Femur (tissue), 1 donor: Measurements from ENCODE around the gene RASSF10.
"Not testable (repeated sequence)": the region's sequence is repeated elsewhere in the genome, so short reads cannot be mapped to it uniquely, and the experiment has no call there.

Experiments used
- DNase-seq: peaks from one replicate; pipeline ENCODE4 v3.0.0-alpha.2; 2017

RASSF10 gene

DNA sequence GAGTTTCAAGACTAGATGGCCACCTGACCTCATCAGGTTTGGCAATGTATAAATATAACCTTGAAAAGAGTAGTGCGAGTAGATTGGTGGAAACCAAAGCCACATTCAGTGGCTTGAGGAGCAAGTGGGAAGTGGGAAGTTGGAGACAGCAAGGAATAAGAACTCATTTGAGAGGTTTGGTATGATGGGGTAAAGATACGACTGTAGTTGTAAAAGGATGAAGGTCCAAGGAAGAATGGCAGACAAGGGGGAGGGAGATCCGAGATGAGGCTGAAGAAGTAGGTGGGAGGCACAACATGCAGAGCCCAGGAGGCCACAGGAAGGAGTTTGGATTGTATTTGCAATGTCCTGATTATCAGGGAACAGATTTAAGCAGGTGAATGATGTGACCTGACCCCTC is 20.8 kb downstream of the RASSF10 start:
- no peak for DNase-seq

DNA sequence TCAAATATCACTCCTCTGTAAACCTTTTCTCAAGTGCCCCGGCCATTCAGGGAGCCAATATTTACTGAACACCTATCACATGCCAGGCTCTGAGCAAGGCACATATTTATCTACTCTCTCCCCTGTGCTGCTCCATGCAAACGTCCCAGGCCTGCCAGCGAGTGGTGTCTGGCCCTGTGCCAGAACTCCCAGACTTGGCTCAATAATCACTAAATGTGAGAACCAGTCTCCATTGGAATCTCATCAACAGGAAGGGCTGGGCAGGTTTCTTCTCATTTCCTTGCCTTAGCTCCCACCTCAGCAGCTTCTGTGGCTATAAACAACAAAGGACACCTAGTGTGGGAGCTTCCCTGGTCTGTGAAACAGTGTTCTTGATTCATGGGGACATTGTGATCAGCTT is 21.7 kb downstream of the RASSF10 start:
- peak; percentile 43 for DNase-seq

DNA sequence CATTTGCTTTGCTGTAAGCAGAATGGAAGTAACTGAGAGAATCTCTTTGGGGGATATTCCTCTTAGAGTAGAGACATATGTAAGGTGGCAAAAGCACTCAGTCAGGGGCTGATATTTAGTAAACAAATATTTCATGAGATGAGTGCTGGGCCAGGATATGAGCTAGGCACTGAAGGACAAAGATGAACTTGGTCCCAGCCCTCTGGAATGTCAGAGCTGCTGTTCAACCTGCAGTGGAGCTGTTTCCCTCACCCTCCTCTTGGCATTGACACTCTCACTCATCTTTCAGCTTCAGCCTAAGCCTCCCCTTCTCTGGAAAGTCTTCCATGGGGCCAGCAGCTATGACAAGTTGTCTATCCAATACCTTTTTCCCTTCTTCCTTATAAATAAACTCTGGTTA is 22.2 kb downstream of the RASSF10 start:
- no peak for DNase-seq

DNA sequence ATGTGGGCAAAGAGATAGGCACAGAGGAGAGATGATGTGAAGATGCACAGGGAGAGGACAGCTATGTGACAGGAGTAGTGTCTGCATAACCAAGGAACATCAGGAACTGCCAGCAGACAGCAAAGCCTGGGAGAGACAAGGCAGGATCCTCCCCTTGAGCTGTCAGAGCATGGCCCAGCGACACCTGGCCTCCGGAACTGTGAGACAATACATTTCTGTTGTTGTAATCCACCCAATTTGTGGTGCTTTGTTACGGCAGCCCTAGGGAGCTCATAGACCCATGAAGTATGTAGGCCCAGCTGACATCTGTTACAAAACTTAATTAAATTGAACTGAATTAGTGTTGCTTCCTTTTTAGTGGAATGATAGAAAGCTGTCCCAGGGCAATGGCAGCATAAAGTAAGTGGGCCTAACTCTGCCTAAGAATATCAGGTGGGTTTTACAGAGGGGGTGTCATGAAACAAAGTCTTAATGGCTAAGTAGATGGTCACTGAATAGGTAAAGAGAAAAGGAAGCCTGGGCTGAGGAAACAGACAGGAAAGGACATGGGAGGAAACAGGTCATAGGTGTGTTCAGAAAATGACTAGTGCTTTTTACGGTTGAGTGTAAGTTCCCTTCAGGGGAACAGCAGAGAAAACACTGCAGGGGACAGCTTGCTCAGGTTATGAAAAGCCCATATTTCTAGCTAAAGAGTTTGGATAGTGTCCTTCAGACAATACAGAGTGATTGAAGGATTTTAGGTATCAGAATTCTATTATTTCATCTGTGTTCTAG is 24.8 kb downstream of the RASSF10 start:
- no peak for DNase-seq

DNA sequence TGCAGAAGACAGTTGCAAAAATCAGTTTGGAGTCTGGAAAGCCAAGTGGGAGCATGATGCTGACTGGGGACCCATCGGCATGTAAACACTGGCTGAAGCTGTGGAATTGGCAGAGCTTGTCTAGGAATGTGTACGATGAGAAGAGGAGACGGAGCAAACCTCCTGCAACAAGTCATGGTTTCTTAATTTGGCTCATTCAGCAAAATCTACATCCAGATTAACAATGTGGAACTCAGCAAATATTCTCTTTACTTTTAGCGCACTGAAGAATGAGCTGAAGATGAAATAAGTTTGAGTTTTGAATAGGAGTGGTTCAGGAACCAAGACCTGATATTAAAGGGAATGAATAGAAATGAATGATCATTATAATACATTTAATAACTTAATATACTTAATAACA is 26.6 kb downstream of the RASSF10 start:
- no peak for DNase-seq

DNA sequence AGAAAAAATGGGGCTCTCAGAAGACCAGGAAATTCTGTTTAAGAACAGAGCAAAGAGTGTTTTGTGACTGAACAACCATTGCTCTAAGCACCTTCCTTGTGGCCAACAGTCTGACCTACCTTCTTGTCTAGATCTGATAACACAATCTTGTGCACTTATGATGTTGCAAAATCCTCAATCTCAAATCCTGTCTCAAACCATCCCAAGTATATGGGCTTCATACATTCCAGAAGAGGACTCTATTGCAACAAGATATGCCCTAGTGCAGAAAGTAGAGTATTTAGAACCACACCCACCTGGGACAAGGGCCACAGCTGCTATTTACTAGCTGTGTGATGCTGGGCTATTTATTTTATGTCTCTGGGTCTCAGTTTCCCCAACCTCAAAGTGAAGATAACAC is 27.1 kb downstream of the RASSF10 start:
- DNase-seq = no peak

DNA sequence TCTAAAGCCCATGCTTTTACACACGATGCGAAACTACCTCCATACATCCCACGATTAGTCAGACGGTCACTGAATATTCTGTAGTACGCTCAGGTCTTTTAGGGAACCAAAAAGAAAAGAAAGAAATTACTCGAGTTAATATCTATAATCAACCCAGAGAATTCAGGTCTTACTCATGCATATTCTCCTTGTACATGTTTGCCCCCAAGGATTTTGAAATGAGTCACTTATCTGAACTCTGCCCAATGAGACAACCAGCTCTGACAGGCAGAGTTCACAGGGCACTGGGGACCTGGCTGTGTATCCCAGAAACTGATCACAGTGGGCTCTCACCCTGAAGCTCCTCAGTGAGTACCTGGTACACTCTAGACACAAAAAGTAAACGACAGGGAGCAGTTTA is 29.2 kb downstream of the RASSF10 start:
- DNase-seq = no peak

DNA sequence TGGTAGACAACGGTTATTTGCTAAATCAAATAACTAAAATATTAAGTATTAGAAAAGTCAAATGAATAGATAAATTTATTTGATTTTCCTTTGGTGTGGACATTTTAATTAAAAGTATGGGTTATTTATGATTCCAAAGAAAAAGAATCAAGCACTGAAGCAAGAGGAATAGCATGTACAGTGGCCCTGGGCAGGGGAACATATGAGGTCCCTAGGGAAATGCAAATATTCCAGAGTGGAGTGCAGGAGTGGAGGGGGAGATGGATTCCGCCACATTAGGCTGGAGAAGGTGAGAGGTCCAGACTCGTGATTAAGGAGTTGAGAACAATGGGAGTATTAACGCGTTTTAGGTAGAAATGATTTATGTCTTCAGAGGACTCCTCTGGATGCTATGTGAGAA is 30.0 kb downstream of the RASSF10 start:
- no peak for DNase-seq

DNA sequence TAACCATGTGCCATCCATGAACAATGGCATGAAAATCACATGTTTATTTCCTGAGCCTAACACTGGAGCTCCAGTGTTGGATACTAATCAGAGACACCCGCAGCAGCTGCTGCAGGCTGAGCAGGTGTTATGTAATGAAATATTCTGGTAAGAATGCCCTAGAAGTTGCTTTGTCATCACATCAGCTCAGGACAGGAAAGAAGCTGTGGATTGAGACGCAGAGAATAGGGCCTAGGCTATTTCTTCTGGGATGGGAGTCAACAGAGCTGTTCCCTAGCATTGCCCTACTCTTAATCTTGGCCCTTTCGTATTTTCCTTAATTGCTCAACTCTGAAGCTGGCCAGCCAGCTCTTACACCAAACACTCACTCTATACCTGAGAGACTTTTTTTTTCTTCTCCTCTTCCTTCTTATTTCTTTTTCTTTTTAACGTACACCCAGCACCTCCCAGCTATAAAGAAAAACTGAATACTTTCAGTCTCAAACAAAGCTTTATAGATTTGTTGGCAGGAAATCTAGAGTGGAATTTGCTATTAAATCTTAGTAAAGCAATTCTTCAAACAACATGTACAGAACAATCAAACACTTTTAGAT is 31.9 kb downstream of the RASSF10 start:
- DNase-seq = no peak

DNA sequence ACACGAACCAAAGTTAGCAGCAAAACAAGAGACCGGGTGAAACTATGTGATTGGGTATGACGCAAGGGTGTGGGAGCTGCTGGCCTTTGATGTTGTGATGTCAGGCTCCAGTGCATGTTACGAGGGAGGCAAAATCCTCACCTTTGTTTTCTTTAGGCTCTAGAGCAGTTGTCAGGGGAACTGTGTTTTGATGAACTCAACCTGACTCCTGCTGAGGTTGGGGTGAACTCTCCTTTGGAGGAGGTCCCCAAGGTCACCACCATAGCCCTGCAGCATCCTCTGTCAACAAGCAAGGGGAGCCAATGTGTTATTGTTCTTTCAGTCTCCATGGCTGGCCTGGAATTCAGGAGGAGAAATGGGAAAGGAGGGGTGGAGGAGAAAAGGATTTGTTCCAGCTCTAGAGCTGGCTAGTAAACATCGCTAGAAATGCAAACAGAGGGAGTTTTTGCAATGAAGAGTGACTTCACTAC is 33.8 kb downstream of the RASSF10 start:
- no peak for DNase-seq

DNA sequence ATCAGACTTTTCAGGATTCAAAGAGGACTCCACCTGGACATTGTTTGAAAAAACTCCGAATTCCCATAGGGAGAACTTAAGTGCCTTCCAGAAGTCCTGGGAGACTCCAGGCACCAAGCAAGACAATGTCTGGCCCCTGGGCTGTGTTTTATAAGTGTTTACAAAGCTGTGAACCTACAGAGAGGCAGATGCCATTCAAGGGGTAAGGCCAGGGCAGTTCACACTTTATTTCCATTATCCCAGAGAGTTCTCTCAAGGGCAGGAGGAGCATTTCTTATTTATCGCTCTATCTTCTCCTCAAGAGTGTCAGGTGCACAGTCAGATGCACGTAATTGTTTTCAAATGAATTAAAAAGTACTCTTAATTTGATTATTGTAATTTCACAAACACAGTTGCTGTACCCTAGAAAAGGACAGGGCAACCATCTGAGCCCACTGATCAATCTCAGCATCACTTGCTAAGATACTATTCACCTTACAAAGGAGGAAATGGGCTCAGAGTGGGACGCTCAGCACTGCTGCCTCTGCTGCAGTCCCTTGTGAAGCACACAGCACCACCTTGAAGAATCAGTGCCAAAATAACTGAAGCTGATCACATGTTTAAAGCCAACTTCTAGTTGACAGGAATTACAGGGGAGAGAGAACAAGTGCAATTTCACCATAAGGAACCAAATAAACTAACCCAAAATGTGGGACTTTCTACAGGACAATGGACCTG is 35.0 kb downstream of the RASSF10 start:
- DNase-seq = no peak

DNA sequence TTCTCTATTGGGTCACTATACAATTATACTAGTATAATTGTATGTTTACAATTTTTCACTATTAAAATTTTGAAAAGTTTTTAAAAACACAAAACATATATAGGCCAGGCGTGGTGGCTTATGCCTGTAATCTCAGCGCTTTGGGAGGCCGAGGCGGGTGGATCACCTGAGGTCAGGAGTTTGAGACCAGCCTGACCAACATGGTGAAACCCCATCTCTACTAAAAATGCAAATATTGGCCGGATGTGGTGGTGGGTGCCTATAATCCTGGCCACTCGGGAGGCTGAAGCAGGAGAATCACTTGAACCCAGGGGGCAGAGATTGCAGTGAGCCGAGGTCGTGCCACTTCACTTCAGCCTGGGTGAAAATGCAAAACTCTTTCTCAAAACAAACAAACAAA is 36.0 kb downstream of the RASSF10 start:
- not testable (repeated sequence) for DNase-seq

DNA sequence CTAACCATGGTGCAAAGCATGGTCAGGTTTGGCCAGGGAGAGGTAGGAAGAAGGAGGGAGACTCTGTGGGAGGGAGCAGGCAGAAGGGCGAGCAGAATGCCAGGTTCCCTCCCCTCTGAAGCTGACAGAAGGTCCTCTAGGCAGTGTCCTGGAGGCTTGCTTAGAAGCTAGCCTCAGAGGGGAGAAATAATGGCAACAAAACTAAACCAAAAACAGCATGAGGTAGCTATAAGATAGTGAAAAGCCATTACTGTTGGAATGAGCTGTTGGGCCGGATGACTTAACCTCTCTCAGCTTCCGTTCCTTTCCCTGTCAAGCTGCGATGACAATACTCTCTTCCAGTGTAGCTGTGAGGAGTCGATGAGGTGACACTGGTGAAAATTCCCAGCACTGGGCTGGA is 36.6 kb downstream of the RASSF10 start:
- DNase-seq = no peak

DNA sequence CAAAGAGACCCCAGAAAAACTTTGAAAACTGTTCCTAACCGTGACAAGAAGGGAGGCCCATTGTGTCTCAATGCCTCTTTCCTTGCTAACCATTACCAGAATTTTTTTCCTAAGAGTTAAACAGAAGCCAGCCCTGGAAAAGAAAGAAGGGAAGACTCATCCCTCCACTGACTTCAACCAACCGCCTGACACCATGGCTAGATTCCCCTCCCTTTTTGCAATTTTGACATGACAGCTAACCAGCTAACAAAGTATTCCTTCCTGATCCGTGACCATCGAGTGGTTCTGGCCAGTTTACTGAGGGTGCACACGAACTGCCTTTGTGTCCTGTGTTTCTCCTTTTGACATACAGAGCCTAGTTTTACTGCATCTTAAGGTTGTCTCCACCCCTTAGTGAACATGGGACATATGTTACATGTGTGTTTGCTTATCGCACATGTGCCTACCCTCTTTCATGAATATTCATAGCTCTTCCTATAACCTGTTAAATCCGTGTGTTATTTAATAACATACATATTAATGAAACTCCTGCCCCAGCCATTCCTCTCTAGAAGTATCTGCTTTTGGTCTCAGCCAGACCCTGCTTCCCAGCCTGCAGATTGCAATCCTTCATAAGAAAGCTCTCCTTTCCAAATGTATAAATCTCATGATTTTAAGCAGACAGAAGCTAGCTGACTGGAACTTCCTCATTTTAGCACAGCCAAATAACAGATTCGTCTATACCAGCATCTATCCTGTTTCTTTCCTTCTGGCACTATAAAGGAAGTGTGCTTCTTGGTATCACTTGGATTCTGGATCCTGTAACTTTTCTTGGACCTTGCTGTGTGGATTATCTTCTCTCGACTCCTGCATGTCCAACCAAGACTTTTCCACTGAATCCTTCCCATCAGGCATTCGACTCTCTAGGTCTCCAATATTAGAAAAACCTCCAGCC is 37.8 kb downstream of the RASSF10 start:
- no peak for DNase-seq

DNA sequence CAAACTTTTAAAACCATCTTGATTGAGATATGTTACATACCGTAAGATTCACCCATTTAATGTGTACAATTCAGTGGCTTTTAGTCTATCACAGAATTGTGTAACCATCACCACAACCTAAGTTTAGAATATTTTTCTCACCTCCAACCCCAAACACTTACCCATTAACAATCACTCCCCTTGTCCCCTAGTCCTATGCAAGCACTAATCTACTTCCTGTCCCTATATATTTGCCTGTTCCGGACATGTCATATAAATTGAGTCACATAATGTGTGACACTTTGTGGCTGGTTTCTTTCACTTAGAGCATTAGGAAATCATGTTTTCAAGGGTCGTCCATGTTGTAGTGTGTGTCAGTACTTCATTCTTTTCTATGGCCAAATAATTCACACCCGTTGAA is 38.8 kb downstream of the RASSF10 start:
- no peak for DNase-seq

DNA sequence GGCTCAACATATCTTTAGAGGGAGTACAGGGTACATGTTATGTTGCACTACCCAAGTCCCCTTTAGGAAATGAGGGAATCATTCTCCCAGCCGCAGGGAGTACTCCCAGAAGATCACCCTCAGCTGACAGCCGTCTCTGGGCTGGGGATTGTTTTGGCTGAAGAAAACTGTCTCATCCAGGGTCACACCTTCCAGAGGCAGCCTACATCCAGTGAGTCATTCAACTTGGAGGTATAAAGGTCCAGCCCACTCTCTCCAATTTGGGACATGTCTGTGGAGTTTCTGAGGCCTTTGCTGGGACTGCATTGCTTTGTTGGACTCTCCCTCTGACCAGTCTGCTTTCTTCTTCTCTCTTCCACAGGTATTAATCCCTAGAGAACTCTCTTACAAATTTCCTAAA is 42.1 kb downstream of the RASSF10 start:
- no peak for DNase-seq

DNA sequence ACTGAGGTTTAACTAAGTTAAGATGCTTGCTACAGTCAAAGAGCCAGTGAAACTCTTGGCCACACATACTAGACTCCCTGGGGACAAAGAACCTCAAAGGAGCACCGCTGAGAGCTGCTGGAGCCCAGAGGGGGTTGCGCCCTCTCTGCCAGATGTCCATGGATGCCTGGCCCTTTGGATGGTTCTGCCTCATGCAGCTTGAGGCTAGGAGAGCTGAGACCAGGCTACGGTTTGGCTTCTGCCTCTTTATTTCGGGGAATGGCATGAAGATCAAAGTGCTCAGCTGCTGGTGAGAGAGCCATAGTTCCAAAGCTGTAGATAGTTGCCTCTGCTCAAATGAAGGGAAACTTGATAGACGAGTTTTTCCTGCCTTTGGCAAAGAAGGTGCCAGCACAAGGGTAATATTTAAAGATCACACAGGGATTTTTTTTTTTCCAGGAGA is 43.0 kb downstream of the RASSF10 start:
- DNase-seq = no peak

DNA sequence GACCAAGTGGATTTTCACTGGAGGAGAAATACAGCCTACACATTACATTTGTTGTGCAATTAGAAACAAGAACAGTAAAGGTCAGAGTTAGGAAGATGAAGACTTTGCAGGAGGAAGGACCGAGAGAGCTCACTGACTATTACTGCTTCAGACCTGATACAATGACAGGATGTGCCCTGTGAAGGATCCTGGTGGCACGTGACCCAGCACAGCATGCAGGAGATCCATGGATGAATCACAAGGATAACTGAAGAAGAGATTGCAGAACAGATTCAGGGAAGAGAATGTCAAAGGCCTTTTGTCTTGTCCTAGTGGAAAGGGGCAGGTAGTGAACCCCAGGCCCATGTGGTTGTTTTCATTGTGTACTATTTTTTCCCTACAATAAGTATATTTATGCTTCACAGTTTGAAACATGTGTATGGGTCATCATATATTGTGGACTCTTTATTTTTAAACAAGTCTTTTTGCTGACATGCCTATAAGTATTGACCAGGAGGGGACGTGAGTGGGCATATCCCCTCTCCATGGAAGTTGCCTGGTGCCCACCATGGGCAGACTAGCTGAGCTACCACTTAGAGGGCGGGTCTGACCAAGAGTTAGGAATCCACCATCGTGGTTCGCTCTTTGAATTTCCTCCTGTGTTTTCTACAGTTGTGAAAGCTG is 44.3 kb downstream of the RASSF10 start:
- no peak for DNase-seq

DNA sequence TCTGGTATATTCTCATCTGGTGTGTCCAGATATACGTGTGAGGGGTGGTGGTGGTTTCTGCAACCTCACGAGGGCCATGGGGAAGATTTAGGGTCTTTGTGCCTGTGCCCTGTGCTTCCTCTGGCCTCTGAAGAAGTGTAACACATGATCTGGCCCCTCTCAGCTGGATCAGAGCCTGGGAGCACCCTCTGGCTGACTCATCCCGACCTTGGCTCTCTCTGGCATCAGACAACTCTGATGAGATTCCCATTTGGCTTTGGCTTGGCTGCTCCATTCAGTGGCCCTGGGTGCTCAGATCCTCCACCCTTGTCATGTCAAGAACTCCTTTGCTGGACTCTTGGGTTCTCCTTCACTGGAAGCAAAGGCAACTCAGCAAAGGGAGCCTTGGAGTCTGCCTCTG is 45.2 kb downstream of the RASSF10 start:
- no peak for DNase-seq

DNA sequence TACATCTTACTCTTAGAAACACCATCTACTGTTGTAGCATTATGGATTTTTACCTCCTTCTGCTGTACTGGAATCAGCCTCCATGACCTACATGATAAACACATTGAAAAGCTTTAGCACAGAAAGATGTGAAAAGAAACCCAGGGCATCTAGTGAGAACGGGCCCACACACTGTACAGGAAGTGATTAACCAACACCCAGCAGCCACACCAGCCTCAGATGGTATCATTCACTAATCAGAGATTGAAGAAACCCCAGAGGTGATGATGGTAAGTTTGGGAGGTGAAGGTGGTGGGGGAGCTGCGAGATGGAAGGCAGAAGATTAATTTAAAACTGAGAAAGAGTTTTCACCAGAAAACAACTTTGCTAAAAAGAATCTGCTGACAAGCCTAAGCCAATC is 46.1 kb downstream of the RASSF10 start:
- no peak for DNase-seq

DNA sequence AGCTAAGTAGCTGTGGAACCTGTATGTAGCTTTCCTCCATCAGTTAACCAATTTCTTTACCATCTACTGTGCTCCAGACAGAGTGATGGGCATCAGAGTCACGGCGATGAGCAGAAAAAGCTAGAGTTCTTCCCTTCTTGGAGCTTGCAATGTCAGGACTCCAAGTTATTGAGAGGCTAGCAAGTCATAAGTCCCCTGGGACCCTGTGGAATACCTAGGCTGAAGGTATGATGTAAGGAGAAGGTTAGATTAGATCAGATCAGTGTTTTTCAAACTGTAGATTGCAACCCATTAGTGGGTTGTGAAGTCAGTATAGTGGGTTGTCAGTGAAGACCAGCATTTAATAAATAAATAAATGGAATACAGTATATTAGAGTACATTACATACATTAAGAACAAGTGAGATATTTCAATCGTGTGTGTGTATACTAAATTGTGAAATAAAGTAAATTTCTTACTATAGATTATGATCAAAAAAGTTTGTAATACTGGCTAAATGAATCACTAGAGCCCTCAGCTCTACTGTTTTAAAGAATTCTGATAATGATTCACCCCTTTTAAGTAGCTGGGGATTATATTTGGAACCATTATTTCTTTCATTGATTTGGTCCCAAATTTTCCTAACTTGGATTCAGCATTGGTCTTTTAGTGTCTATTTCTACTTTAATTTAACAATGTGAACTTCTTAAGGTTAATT is 52.3 kb downstream of the RASSF10 start:
- DNase-seq = no peak
